Activated T-cell treated with anti-CD3 and anti-CD28 coated beads for 4 hours (primary cell): ENCODE measurements around the gene RNASEH2B.

Experiments used
- DNase-seq: peaks from one replicate; pipeline ENCODE4 v3.0.0-alpha.2; 2020

The RNASEH2B gene

DNA sequence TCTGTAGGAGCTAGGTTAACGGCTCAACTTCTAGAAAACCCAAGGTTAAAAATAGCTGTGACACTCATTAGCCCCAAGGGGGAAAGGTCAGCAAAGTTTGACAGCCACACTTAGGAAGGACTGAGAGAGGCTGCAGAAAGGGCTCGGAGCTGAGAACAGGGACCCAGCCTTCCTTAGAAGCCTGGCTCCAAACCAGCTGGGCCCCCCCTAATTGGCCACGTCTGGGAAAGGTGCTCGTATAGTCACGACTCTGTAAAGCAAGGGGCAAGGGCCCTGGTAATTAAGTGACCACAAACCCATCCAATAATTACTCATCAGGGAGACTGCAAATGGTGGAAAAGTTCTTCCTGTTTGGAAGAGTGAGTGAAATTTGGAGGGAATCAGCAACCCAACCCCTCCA, 90.5 kb downstream of the RNASEH2B start:
- DNase-seq: no peak

DNA sequence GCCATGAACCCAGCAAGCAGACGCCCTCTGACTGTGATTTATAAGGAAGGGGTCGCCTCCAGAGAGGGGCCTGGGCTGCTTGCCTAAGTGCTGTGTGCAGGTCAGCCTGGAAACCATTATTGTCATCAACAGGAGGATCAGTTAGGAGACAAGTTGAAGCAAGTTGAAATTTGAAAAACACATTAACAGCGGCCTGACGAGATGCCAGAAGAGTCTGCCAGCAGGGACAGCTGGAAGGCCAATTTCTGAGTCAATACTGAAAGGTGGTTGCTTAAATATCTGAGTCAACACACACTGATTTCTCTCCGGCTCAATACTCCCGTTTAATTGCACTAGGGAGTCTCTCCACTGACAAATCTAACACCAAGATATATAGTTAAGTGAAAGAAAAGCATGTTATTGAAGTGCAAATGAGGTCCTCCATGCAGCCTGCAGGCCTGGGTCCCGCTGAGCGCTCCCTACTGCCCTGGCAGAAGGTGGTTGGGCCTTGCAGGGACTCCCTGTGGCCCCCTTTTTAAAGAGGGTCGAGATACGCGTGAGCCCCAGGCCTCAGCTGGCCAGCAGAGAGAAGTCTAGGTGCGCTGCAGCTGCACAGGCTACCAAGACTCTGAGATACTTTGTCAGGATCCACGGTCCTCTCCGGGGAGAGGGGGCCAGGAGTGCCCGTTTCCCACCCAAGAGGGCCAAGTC, 91.1 kb downstream of the RNASEH2B start:
- DNase-seq: no peak

DNA sequence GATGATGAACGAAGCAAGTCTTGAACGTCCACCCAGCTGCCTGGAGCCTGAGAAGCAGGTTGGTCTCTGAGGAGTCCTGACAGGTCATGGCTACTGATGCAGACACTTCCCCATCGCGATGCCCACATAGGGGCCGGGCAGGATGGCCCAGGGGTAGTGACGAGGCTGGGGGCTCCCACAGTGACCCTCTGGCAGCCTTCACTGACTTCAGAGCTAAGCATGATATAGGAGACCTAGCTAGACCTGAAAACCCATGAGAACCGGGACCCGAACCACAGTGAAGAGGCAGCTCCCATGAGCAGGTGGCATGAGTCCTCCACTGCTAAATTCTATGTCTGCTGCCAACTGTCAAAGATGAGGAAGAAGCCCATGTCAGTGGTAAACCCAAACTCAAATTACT, 91.7 kb downstream of the RNASEH2B start:
- no peak for DNase-seq

DNA sequence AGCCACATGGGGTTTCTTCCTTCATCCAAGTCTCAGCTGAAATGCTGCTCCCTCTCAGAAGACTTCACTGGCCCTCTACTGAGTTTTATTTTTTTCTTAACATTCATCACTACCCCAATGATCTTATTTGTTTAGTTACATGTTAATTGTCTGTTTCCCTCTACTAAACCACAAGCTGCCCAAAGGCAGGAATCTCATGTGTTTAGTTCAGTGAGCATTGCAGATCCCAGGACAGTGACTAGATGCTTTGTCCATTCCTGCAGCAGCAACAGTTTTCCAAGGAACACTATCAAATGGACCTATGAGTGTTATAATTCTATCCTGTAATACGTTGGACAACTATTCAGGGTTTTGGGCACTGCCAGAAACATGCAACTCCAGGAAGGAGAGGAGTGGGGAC, 93.1 kb downstream of the RNASEH2B start:
- DNase-seq: no peak

DNA sequence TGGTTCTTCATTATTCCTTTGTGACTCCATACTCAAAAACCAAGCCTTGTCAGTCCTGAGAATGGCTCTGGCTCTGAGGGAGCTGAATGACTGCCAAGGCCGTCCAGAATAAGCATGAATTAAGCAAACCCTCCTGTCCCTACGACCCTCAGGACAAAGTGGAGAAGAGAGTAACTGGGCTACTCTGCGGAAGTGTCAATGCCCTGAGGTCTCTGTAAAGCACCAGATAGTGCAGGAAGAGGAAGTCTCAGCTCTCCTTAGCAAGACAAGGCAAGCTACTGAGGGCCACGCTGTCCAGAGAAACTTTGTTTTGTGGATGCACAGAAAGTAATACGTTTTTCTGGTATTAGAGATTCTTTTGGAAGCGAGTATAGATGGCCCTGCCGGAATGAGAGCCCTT, 94.1 kb downstream of the RNASEH2B start:
- no peak for DNase-seq

DNA sequence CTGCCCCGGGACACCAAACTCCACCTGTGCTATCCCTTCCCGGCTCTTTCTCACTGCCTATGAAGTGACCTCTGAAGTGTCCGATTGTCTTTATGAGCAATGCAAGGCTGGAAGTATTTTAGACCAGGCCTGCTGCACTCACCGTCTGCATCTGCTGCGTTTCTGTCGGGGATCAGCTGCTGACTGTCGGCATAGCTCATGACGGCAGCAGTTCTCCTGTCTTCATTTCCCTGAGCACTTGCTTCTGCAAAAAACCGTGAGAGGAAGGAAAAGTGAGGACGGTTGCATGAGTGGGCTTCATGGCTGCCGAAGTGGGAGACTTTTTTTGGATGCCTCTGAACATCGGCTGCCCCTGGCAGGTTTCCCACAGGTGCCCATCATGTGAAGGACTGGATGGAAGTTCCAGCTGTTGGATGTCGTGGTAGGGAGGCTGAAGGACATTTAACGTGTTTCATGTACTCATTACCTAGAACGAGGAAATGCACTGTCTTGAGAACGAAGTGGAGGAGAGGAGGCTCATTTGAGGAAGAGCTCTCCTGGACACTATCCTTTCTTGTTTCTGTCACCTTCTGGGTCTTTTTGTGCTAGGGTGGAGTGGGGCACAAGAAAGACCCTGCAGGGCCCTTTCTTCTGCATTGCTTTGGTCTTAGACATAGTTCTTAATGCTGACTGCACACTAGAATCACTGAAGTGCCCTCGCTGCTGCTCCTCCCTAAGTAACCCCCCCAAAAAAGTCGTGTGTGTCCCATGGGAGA, 94.7 kb downstream of the RNASEH2B start:
- no peak for DNase-seq

DNA sequence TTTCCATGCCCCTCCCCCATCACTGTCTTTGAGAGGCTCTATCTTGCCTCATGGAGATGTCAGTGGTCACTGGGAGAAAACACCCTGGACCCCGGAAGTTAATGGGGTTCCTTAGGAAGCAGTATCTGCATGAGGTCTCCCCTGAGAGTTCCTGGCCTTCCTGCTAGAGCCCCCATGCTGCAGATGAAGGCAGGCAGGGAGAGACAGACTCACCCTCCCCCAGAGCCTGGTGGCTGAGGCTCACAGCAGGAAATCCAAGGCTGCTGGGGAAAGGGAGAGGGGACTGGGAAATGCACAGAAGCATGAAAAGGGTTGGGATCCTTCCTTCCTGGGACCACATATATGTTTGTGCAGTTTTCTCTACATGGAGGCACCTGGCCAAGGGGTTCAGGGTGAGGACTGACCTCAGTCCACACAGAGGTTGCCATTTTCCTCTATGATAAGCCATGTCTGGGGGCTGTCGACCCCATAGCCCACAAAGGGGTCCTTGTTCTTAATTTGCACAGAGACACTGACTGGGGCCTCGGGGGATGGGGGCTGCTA, 95.4 kb downstream of the RNASEH2B start:
- no peak for DNase-seq

DNA sequence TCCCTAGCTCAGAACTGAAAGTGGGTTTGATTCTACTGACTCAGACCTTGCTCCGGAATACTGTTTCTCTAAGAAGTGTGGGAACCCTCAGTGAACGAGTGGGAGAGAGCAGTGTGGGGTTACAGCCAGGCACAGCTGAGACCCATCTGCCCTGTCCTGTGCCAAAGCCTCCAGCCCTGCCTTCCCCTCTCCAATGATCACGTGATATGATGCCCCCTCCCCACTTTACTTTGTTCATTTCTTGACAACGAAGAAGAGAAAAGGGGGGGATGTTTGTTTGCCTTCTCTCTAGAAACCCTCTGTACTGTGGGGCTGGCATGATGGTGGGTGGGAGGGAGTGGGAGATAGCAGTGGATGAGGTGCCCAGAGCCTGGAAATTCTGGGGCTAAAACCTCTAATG, 96.0 kb downstream of the RNASEH2B start:
- DNase-seq: no peak
